Endothelial cell of umbilical vein (primary cell): Measurements from ENCODE around the gene TAS1R3. TPM values are rescaled to one million over a fixed set of nuclear protein-coding genes. Genes with fewer than 3 reads are reported as not detected.

ENCODE experiments used
- BruUV-seq: library from RNA; stranded (reverse); fragments of 400-500 nt; replicated peaks from 2 replicates; lab custom pipeline; 2021; lab: Mats Ljungman, UMichigan
- CTCF ChIA-PET: fragments of 300-600, 350-600 bp; sonication (Branson Sonifier 250); formaldehyde crosslinking; loops from one replicate; lab custom pipeline; 2021; ENCODE audit warnings: antibody characterized with exemption, inconsistent platforms; lab: Charles Lee
- POLR2A ChIA-PET: fragments of 300-600, 350-600 bp; sonication (Branson Sonifier 250); formaldehyde crosslinking; loops from one replicate; lab custom pipeline; 2021; ENCODE audit warnings: antibody characterized with exemption, inconsistent platforms; lab: Charles Lee
- DNase-seq: peaks from one replicate; pipeline ENCODE4 v3.0.0-alpha.2; 2011; ENCODE audit warnings: low read depth, low spot score
- FAIRE-seq: peaks from 2 replicates; lab custom pipeline; 2011; peaks lifted over from hg19 to GRCh38; lab: Jason Lieb, UNC
- H2AFZ ChIP-seq: 2 replicates; pipeline ENCODE4 v1.6.0; 2012; ENCODE audit warnings: low read depth, low read length, control low read depth, inconsistent platforms
- H3K27ac ChIP-seq: 2 replicates; pipeline ENCODE4 v1.5.1; 2011; ENCODE audit warnings: low read depth, mild to moderate bottlenecking, control low read depth, low read length, moderate library complexity; ENCODE audit not compliant: insufficient read depth
- H3K27me3 ChIP-seq, 2 experiments: 2 replicates each; pipeline versions ENCODE4 v1.6.0 to v1.6.1; 2011; ENCODE audit warnings: low read length in 2 of 2, mixed read lengths in 1 of 2; ENCODE audit not compliant: control insufficient read depth in 2 of 2, insufficient read depth in 2 of 2
- H3K36me3 ChIP-seq, 2 experiments: 2 replicates in 1 of 2; 3 replicates in 1 of 2; pipeline ENCODE4 v1.5.1; 2011; ENCODE audit warnings: low read length in 2 of 2, mild to moderate bottlenecking in 1 of 2, moderate library complexity in 1 of 2; ENCODE audit not compliant: control insufficient read depth in 2 of 2, insufficient read depth in 2 of 2; ENCODE audit errors: extremely low read depth in 1 of 2
- H3K4me1 ChIP-seq: 3 replicates; pipeline ENCODE4 v1.5.1; 2011; ENCODE audit warnings: mild to moderate bottlenecking, low read length; ENCODE audit not compliant: control insufficient read depth, insufficient read depth; ENCODE audit errors: extremely low read depth
- H3K4me2 ChIP-seq: 2 replicates; pipeline ENCODE4 v1.6.1; 2011; ENCODE audit warnings: low read length, control low read depth, mixed read lengths; ENCODE audit not compliant: insufficient read depth
- H3K4me3 ChIP-seq, 3 experiments: fragments of 200-600 bp in 1 of 3; sonication (generic), shearing (Covaris generic) in 1 of 3; replicated peaks in 1 of 3; 2 replicates each; pipeline ENCODE4 v1.5.1; 2011 to 2016; ENCODE audit warnings: control low read depth in 3 of 3, low read length in 3 of 3, mild to moderate bottlenecking in 2 of 3, inconsistent platforms in 1 of 3, low read depth in 1 of 3, moderate library complexity in 1 of 3; ENCODE audit not compliant: insufficient read depth in 1 of 3
- H3K79me2 ChIP-seq: 2 replicates; pipeline ENCODE4 v1.6.0; 2012; ENCODE audit warnings: low read length, inconsistent platforms; ENCODE audit not compliant: control insufficient read depth, insufficient read depth
- H3K9ac ChIP-seq: replicated peaks from 2 replicates; pipeline ENCODE3; 2011; ENCODE audit warnings: low read length, control low read depth; ENCODE audit not compliant: insufficient read depth; ENCODE audit errors: extremely low read depth
- H3K9me1 ChIP-seq: replicated peaks from 3 replicates; pipeline ENCODE4 v1.6.0; 2011; ENCODE audit warnings: mild to moderate bottlenecking, low read length; ENCODE audit not compliant: control insufficient read depth, insufficient read depth; ENCODE audit errors: extremely low read depth
- H3K9me3 ChIP-seq: replicated peaks from 2 replicates; pipeline ENCODE4 v1.5.1; 2012; ENCODE audit warnings: low read length, inconsistent platforms; ENCODE audit not compliant: control insufficient read depth, insufficient read depth
- H4K20me1 ChIP-seq: replicated peaks from 2 replicates; pipeline ENCODE3; 2011; ENCODE audit warnings: mild to moderate bottlenecking, low read length; ENCODE audit not compliant: control insufficient read depth, insufficient read depth; ENCODE audit errors: extremely low read depth
- EZH2 ChIP-seq: IDR thresholded peaks from 2 replicates; pipeline ENCODE4 v1.6.1; 2012; ENCODE audit warnings: borderline replicate concordance, low read depth, mild to moderate bottlenecking, moderate library complexity, low read length, inconsistent platforms; ENCODE audit not compliant: severe bottlenecking
- FOS ChIP-seq: IDR thresholded peaks from 2 replicates; pipeline ENCODE4 v1.6.1; 2011; ENCODE audit warnings: mild to moderate bottlenecking, low read length, moderate library complexity, borderline replicate concordance; ENCODE audit not compliant: insufficient read depth
- GATA2 ChIP-seq: IDR thresholded peaks from 2 replicates; pipeline ENCODE4 v1.7.0; 2011; ENCODE audit warnings: low read depth, mild to moderate bottlenecking, moderate library complexity, mixed read lengths, low read length; ENCODE audit not compliant: insufficient read length, insufficient read depth
- JUN ChIP-seq: IDR thresholded peaks from 2 replicates; pipeline ENCODE4 v1.6.1; 2011; ENCODE audit warnings: borderline replicate concordance, low read depth; ENCODE audit not compliant: insufficient read length, insufficient read depth
- MAX ChIP-seq: IDR thresholded peaks from 2 replicates; pipeline ENCODE4 v1.6.1; 2011; ENCODE audit not compliant: insufficient read depth, insufficient read length
- MYC ChIP-seq: IDR thresholded peaks from one replicate; pipeline ENCODE4 v1.6.1; 2011; ENCODE audit warnings: mild to moderate bottlenecking, low read depth, low read length
- POLR2A ChIP-seq: IDR thresholded peaks from 2 replicates; pipeline ENCODE4 v1.6.1; 2012; ENCODE audit warnings: low read depth, mild to moderate bottlenecking, control low read depth, low read length
- POLR2AphosphoS5 ChIP-seq: IDR thresholded peaks from 2 replicates; pipeline ENCODE4 v1.6.1; 2012; ENCODE audit warnings: low read depth, mild to moderate bottlenecking, control low read depth, low read length, moderate library complexity; ENCODE audit not compliant: insufficient read depth
- dilution Hi-C: fragments of 300-500 bp; cut with MboI; formaldehyde crosslinking; loops from one replicate; pipeline ENCODE4 v1.15.0; 2019; ENCODE audit warnings: low sequenced_read_pairs; ENCODE audit not compliant: extremely low pct_ligation_motif_present
- intact Hi-C: fragments of 100-400 bp; cut with micrococcal nuclease; formaldehyde crosslinking; loops from one replicate; pipeline ENCODE4 v1.10.0; 2022
- polyA plus RNA-seq, 4 experiments: library from polyadenylated mRNA; depleted of rRNA in 3 of 4; stranded (reverse) in 3 of 4; unstranded in 1 of 4; fragments of >200 nt; gene quantifications; 2 replicates each; pipeline versions ENCODE4 v1.2.1 to v1.2.3, GENCODE V29; 2011 to 2012; ENCODE audit warnings: missing spikeins in 1 of 4
- total RNA-seq: library from RNA; stranded (reverse); gene quantifications from 2 replicates; pipeline ENCODE4 v1.2.3, GENCODE V29; 2021
- TF ChIP-seq, protein P1 (sequence below), 2 donors: IDR thresholded peaks; 1 replicate in 1 of 2; 2 replicates in 1 of 2; pipeline ENCODE4 v1.5.1; 2011; ENCODE audit warnings: low read length in 2 of 2, mild to moderate bottlenecking in 2 of 2, moderate library complexity in 2 of 2, control low read depth in 1 of 2, inconsistent platforms in 1 of 2, low read depth in 1 of 2; ENCODE audit not compliant: insufficient read depth in 1 of 2; ENCODE audit errors: extremely low read depth in 1 of 2

TAS1R3 gene
- total and polyA plus RNA-seq, 2 donors (not counting 3 experiments of a cell fraction or from before 2014, with no cell fraction given): 0.26 to 0.38 TPM

DNA sequence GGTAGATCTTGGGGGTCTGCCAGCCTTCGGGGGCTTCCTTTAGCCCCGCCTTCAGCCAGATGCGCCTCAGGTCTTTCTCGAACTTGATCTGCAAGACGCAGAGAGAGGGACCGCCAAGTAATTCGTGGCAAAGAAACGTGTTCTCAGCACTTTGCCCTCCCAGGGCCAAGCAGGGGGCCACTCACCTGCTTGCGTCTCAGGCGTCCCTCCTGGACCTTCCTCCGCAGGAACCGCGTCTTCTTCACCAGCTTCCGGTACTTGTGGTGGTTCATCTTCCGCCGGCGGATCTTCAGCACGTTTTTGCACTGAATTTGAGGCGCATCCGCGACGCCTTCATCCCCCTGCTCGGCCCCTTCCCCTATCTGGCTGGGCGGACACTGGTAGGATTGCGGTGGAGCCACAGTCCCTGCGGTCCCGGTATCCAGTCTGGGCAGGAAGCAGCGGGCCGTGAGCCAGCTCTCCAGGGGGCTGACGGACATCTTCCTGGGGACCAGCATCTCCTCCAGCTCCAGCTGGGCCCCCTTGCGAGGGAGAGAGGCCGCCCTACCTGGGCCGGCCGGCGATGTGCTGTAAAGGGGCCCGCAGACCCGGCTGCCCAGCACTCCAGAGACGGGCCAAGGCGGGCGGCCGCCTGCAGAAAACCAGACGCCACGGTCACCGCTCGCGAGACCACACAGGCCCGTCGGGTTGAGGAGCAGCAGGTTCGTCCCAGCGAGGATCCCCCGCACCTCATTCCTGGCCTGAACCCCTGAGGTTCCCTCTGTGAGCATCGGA lies 42.9 kb downstream of the TAS1R3 start:
- no peaks in the 10 kb centered on the region for H4K20me1 ChIP-seq
- peaks cover 0 to 3% of the 10 kb centered on the region in 2 experiments for H3K36me3 ChIP-seq
- FAIRE-seq (no peak), DNase-seq (no peak)
- dilution Hi-C loops (no loop called here), intact Hi-C loops (loop anchor here (2.0 kb wide), 2 partner anchors 49 to 67 kb away; partner anchors contain the start of genes CPTP and INTS11)
- peak overlapping the region; percentile 84 for H3K4me2 ChIP-seq
- no peak overlapping the region for H2AFZ ChIP-seq
- ChIA-PET POLR2A (no interaction called here), CTCF (interaction anchor here (0.9 to 1.1 kb wide), 2 partner anchors 26 to 131 kb away, joined by 3 to 4 read pairs; no protein-coding TSS in a partner anchor)
- H3K9me1 ChIP-seq: no peaks in the 10 kb centered on the region
- peaks cover 19% of the 10 kb centered on the region for H3K79me2 ChIP-seq
- H3K27me3 ChIP-seq: no peaks in the 10 kb centered on the region
- TSS peak; percentile 76 for BruUV-seq
- TF ChIP-seq POLR2AphosphoS5: no peak
- TF ChIP-seq EZH2: no peak
- TF ChIP-seq, protein P1, sequence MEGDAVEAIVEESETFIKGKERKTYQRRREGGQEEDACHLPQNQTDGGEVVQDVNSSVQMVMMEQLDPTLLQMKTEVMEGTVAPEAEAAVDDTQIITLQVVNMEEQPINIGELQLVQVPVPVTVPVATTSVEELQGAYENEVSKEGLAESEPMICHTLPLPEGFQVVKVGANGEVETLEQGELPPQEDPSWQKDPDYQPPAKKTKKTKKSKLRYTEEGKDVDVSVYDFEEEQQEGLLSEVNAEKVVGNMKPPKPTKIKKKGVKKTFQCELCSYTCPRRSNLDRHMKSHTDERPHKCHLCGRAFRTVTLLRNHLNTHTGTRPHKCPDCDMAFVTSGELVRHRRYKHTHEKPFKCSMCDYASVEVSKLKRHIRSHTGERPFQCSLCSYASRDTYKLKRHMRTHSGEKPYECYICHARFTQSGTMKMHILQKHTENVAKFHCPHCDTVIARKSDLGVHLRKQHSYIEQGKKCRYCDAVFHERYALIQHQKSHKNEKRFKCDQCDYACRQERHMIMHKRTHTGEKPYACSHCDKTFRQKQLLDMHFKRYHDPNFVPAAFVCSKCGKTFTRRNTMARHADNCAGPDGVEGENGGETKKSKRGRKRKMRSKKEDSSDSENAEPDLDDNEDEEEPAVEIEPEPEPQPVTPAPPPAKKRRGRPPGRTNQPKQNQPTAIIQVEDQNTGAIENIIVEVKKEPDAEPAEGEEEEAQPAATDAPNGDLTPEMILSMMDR (IDR thresholded peaks at IDR 0.05; ENCODE audit: extremely low read depth in 1 of 2, insufficient read depth in 1 of 2, low read depth in 1 of 2, low read length in 2 of 2): no peak
- TF ChIP-seq FOS: no peak
- TF ChIP-seq JUN: no peak
- TF ChIP-seq MYC: no peak
- TF ChIP-seq MAX: no peak
- TF ChIP-seq GATA2: no peak
- TF ChIP-seq POLR2A: no peak
- H3K9ac ChIP-seq: peak overlapping the region; percentile 95
- peaks cover 13% of the 10 kb centered on the region for H3K4me1 ChIP-seq
- peak overlapping the region; percentile 71 for H3K27ac ChIP-seq
- H3K9me3 ChIP-seq: no peaks in the 10 kb centered on the region
- H3K4me3 ChIP-seq: peak overlapping the region; percentile 81 to 88 (median 84)
